ENCODE data around the gene BHLHA15. TPM values are rescaled to one million over a fixed set of nuclear protein-coding genes. Genes with fewer than 3 reads are reported as not detected.

Gene BHLHA15
- total RNA-seq, 1 donor from 2014 or later, result 3.2 TPM

DNA sequence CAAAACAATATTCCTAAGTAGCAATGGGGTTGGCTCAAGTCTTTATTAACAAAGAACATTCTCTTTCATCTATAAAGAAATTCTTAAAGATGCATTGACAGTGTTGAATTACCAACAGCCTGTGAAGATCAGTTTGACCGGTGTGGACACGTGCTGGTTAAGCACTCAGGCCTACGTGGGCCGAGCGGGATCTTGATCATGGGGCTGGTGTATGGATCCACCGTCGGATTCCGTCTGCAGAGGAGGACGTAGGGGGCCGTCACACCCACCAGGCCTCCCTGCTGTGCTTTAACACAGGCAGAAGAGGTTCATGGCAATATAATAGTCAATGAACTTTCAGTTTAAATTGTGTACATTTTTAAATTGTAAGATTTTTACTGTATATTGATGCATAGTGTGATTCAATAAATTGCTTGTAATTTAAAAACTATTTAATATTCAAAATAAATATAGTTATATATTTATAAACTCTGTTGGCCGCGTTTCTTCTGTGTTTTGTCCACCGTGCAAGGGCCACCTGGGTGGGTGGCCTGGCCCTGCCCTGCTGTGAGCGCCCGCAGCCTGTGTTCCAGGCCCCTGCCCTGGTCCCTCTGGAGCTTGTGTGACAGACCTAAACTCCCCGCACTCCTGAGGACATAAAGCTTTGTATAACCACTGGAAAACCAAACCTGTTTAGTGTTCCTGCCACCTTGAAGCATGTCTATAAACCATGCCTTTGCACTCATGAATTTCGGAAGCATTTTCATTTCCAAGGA, 1.9 kb upstream of the BHLHA15 start:
- no peak for TF ChIP-seq CTCF (IDR thresholded peaks at IDR 0.05; ENCODE audit: insufficient read depth, low read length, severe bottlenecking)
- FAIRE-seq, result no peak

DNA sequence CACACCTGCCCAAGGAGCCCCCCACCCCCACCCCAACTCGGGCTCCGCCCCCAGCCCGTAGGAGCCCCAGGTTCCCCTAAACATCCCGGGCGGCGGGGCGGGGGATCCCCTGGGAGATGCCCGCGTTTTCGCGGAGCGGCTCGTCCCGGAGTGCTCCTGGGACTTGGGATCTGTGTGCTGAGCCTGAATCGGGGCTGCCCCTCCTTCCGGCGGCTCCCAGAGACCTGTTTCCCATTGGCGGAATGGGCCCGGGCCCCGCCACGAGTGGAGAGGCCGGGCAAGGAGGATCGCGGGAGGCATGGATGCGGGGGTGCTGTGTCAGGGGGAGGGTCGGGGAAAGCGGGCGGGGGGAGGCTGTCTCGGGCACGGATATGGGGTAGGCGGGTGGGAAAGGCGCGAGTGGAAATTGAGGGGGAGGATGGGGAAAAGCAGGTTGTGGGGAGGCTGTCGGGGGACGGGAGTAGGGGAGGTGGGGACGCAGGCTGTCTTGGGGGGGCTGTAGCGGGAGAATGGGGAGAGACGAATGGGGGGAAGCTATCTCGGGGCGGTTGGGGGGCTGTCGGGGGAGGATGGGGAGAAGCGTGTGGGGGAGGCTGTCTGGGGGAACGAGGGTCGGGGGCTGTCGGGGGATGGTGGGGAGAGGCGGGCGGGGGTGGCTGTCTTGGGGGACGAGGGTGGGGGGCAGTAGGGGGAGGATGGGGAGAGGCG, 572 bp upstream of the BHLHA15 start:
- H3K4me3 ChIP-seq (ENCODE audit: low read depth, low read length), result peak overlapping the region; percentile 33
- no peak for FAIRE-seq
- H3K27me3 ChIP-seq (ENCODE audit: control insufficient read depth, insufficient read depth, low read length), result no peaks in the 10 kb centered on the region
- TF ChIP-seq CTCF (IDR thresholded peaks at IDR 0.05; ENCODE audit: insufficient read depth, low read length, severe bottlenecking), result no peak
- DNase-seq (ENCODE audit: low read depth), result no peak
- no peaks in the 10 kb centered on the region for H3K36me3 ChIP-seq (ENCODE audit: control insufficient read depth, insufficient read depth, low read length)

More for the DNA sequence above, 1.9 kb upstream of the BHLHA15 start:
- no peaks in the 10 kb centered on the region for H3K27me3 ChIP-seq (ENCODE audit: control insufficient read depth, insufficient read depth, low read length)
- no peaks in the 10 kb centered on the region for H3K36me3 ChIP-seq (ENCODE audit: control insufficient read depth, insufficient read depth, low read length)
- DNase-seq (ENCODE audit: low read depth), result no peak
- H3K4me3 ChIP-seq (ENCODE audit: low read depth, low read length), result no peak overlapping the region

- no peak for DNase-seq (ENCODE audit: low read depth)
- Histone ChIP-seq H3K27me3 (ENCODE audit: control insufficient read depth, insufficient read depth, low read length) (no peaks in the 10 kb centered on the region), H3K36me3 (ENCODE audit: control insufficient read depth, insufficient read depth, low read length) (no peaks in the 10 kb centered on the region), H3K4me3 (ENCODE audit: low read depth, low read length) (peak overlapping the region; percentile 32)
- FAIRE-seq, result no peak
- TF ChIP-seq CTCF (IDR thresholded peaks at IDR 0.05; ENCODE audit: insufficient read depth, low read length, severe bottlenecking), result no peak
Observed at GRCh38 chr7:98211676-98212531, 665 bp downstream of the BHLHA15 start.

DNA sequence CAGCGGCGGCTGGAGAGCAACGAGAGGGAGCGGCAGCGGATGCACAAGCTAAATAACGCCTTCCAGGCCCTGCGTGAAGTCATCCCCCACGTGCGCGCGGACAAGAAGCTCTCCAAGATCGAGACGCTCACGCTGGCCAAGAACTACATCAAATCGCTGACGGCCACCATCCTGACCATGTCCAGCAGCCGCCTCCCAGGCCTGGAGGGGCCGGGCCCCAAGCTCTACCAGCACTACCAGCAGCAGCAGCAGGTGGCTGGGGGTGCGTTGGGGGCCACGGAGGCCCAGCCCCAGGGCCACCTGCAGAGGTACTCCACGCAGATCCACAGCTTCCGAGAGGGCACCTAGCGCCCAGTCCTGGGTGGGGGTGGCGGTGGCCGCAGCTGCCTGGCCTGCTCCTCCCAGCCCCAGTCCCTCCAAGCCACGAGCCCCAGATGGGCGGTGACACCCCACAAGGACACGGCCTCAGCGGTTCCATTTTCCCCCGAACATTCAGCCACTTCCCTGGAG, 1.3 kb downstream of the BHLHA15 start:
- no peak for TF ChIP-seq CTCF (IDR thresholded peaks at IDR 0.05; ENCODE audit: insufficient read depth, low read length, severe bottlenecking)
- FAIRE-seq, result no peak
- Histone ChIP-seq H3K4me3 (ENCODE audit: low read depth, low read length) (no peak overlapping the region), H3K36me3 (ENCODE audit: control insufficient read depth, insufficient read depth, low read length) (no peaks in the 10 kb centered on the region), H3K27me3 (ENCODE audit: control insufficient read depth, insufficient read depth, low read length) (no peaks in the 10 kb centered on the region)
- DNase-seq (ENCODE audit: low read depth), result no peak

DNA sequence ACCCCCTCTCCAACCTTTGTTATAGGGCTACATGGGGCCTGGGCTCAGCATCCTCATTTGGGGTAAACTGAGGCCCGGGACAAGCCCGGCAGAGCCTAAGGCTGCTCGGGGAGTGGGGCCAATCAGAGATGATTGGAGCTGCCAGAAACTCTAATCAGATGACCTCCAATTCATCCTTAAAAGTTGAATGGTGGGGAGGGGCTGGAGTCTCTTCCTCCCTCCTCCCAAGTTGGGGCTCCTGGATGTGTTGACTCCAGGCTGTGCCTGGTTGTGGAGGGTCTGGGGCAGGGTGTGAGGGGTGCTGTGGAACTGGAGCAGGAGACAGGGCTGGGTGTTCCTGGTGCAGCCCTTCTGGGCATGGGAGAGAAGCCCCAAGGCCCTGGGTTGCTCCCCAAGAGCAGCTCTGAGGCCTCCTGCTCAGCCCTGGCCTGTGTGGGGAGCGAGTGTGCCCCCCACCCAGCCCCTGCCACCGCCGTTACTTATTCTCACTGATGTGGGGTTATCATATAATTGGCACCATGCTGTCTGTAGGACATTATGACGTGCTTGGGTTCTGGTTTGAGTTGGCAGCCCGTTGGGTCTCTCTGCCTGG, 2.2 kb downstream of the BHLHA15 start:
- FAIRE-seq, result no peak
- H3K27me3 ChIP-seq (ENCODE audit: control insufficient read depth, insufficient read depth, low read length), result no peaks in the 10 kb centered on the region
- H3K36me3 ChIP-seq (ENCODE audit: control insufficient read depth, insufficient read depth, low read length), result no peaks in the 10 kb centered on the region
- no peak for DNase-seq (ENCODE audit: low read depth)
- H3K4me3 ChIP-seq (ENCODE audit: low read depth, low read length), result no peak overlapping the region
- TF ChIP-seq CTCF (IDR thresholded peaks at IDR 0.05; ENCODE audit: insufficient read depth, low read length, severe bottlenecking), result no peak
